GM18858 (cell line): ENCODE results near the gene CCDC102A.

Experiments used
- ATAC-seq: cut with Tn5 transposase; IDR thresholded peaks from one replicate; pipeline ENCODE4 v1.9.1; 2021; ENCODE audit not compliant: unreplicated experiment

CCDC102A gene

GRCh38 chr16:57519796-57520360, 16.5 kb downstream of the CCDC102A start:
- ATAC-seq = no peak

GRCh38 chr16:57518922-57519321, 17.4 kb downstream of the CCDC102A start:
- ATAC-seq = no peak

GRCh38 chr16:57518520-57518919, 17.9 kb downstream of the CCDC102A start:
- no peak for ATAC-seq

GRCh38 chr16:57517397-57518367, 18.7 kb downstream of the CCDC102A start:
- ATAC-seq = no peak

GRCh38 chr16:57516773-57517172, 19.6 kb downstream of the CCDC102A start:
- no peak for ATAC-seq

GRCh38 chr16:57516176-57516725, 20.1 kb downstream of the CCDC102A start:
- ATAC-seq = no peak

GRCh38 chr16:57514791-57515600, 21.4 kb downstream of the CCDC102A start:
- ATAC-seq = no peak

- ATAC-seq = no peak
Observed at GRCh38 chr16:57514371-57514770, 22.0 kb downstream of the CCDC102A start.

- ATAC-seq = no peak
Observed at GRCh38 chr16:57513371-57514102, 22.8 kb downstream of the CCDC102A start.

- no peak for ATAC-seq
Observed at GRCh38 chr16:57512296-57513001, 23.9 kb downstream of the CCDC102A start.

- no peak for ATAC-seq
Observed at GRCh38 chr16:57510016-57510871, 26.1 kb downstream of the CCDC102A start.

GRCh38 chr16:57509231-57509923, 27.0 kb downstream of the CCDC102A start:
- no peak for ATAC-seq

GRCh38 chr16:57508035-57508425, 28.3 kb downstream of the CCDC102A start:
- ATAC-seq = no peak

GRCh38 chr16:57507136-57508034, 29.0 kb downstream of the CCDC102A start:
- no peak for ATAC-seq

- ATAC-seq = no peak
Observed at GRCh38 chr16:57505169-57505568, 31.2 kb downstream of the CCDC102A start.

- ATAC-seq = no peak
Observed at GRCh38 chr16:57504491-57504890, 31.9 kb downstream of the CCDC102A start.

GRCh38 chr16:57504001-57504400, 32.4 kb downstream of the CCDC102A start:
- ATAC-seq = no peak
